ENCODE results near the gene LAMA2. TPM values are rescaled to one million over a fixed set of nuclear protein-coding genes. Genes with fewer than 3 reads are reported as not detected.
A peak's percentile ranks its signal among the peaks of the same experiment; 100 is the strongest.

LAMA2 gene
- total and polyA plus RNA-seq, 2 of the 13 experiments (the other 11 are each of a cell fraction or from before 2014, with no cell fraction given), result 0.11 to 0.28 TPM

- ChIA-PET POLR2A (no interaction called here), CTCF (ENCODE audit: low intra/inter-chr PET ratio, low total read pairs) (no interaction called here)
- Histone ChIP-seq H3K27ac (ENCODE audit: extremely low read length, insufficient read depth, low read length) (no peak overlapping the region), H3K9ac (ENCODE audit: insufficient read depth, low read depth, low read length) (no peak overlapping the region), H3K4me1 (ENCODE audit: insufficient read depth, low read length) (no peaks in the 10 kb centered on the region), H3K4me2 (ENCODE audit: low read depth, low read length) (no peak overlapping the region), H3K27me3 (ENCODE audit: control insufficient read depth in 1 of 2, insufficient read depth in 2 of 2, low read length in 2 of 2) (no peaks in the 10 kb centered on the region), H2AFZ (ENCODE audit: low read length) (no peak overlapping the region), H4K20me1 (ENCODE audit: insufficient read depth, low read length) (no peaks in the 10 kb centered on the region), H3K79me2 (ENCODE audit: insufficient read depth, low read length) (no peaks in the 10 kb centered on the region), H3K36me3 (replicated peaks in 1 of 2; ENCODE audit: control insufficient read depth in 1 of 2, insufficient read depth in 2 of 2, low read length in 2 of 2) (no peaks in the 10 kb centered on the region), H3K4me3 (replicated peaks in 1 of 3; ENCODE audit: insufficient read depth in 1 of 3, low read depth in 2 of 3, low read length in 3 of 3) (no peak overlapping the region), H3K9me3 (ENCODE audit: low read length) (no peaks in the 10 kb centered on the region)
- DNase-seq (ENCODE audit: low spot score) (no peak), FAIRE-seq (no peak), ATAC-seq (no peak)
- 52% methylated on average over 9 of the region's 9 CpGs for WGBS (ENCODE audit: low lambda C conversion rate)
- in situ Hi-C loops (cut with HindIII; ENCODE audit: extremely low pct_ligation_motif_present, low pct_unique_long_range_greater_than_20kb), result no loop called here
- intact Hi-C loops (cut with micrococcal nuclease; ENCODE audit: unreplicated experiment), result no loop called here
- TF ChIP-seq MNT (IDR thresholded peaks at IDR 0.05) (peak; percentile 73), HNF1A (IDR thresholded peaks at IDR 0.05; ENCODE audit: low read depth) (no peak), HNF1A (CRISPR knock-in tag; IDR thresholded peaks at IDR 0.05; ENCODE audit: borderline replicate concordance) (no peak)
- no TSS peak for BruUV-seq (replicated peaks)
Measured at GRCh38 chr6:129200151-129200550, 317.2 kb downstream of the LAMA2 start.

All from HepG2 (cell line).